ENCODE measurements around the gene JPH4.
A peak's percentile ranks its signal among the peaks of the same experiment; 100 is the strongest.

Gene JPH4

DNA sequence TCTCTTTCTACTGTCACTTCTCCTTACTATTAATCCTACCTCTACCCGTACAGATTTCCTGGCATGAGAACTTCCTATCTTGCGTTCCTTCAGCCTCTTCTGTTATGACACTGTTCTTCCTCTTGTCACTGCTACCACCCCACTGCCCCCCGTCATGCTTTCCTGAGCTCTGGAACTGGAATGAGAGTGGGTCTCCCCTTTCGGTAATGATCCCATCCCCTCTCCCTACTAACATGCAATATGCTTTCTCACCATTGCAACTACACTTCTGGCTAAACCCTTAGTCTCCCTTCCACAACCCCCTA lies 6.1 kb downstream of the JPH4 start:
- TF ChIP-seq, protein P1, sequence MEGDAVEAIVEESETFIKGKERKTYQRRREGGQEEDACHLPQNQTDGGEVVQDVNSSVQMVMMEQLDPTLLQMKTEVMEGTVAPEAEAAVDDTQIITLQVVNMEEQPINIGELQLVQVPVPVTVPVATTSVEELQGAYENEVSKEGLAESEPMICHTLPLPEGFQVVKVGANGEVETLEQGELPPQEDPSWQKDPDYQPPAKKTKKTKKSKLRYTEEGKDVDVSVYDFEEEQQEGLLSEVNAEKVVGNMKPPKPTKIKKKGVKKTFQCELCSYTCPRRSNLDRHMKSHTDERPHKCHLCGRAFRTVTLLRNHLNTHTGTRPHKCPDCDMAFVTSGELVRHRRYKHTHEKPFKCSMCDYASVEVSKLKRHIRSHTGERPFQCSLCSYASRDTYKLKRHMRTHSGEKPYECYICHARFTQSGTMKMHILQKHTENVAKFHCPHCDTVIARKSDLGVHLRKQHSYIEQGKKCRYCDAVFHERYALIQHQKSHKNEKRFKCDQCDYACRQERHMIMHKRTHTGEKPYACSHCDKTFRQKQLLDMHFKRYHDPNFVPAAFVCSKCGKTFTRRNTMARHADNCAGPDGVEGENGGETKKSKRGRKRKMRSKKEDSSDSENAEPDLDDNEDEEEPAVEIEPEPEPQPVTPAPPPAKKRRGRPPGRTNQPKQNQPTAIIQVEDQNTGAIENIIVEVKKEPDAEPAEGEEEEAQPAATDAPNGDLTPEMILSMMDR (IDR thresholded peaks at IDR 0.05; ENCODE audit: insufficient read depth, low read depth, low read length, missing control alignments): no peak
- DNase-seq (ENCODE audit: low read depth): no peak

DNA sequence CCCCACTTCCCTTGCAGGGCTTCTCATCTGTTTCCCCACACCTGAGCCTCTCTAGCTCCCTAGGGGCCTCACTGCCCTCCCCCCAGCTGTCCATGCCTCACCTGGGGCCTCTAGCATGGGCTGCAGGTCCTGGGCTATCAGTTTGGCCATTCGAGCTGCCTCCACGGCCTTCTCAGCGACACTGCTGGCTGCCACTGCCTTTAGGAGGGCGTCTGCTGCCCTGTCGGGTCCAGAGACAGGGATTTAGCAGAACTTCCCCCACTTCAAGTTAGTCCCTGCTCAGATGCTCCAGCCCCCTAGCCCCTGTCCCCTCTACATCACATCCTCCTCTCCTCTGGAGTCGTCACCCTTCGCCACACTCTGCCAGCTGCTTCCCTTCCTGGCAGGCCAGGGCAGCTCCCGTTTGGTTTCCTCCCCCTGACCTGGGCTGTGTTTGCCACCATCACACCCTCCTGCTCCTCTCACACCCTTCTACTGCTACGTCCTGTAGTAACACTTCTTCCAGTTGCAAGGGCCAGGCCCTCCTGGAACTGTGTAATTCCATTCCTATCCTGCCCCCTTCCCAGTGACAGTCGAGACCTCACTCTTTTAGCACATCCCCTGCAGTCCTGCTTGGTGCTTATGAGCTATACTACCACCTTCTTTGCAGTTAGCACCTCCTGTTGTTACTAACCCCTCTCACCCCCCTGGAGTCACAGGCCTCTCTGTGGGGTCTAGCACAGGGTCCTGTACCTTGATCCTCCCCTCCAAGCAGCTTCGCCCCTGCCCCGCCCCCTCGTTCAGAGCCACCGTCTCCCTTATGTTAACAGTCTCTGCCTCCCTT lies 6.7 kb downstream of the JPH4 start:
- TF ChIP-seq, protein P1 (IDR thresholded peaks at IDR 0.05; ENCODE audit: insufficient read depth, low read depth, low read length, missing control alignments): no peak
- no peak overlapping the region for H3K4me3 ChIP-seq (ENCODE audit: low read depth, low read length)
- DNase-seq (ENCODE audit: low read depth): no peak

More for the DNA sequence above, 6.1 kb downstream of the JPH4 start:
- H3K4me3 ChIP-seq (ENCODE audit: low read depth, low read length): no peak overlapping the region

DNA sequence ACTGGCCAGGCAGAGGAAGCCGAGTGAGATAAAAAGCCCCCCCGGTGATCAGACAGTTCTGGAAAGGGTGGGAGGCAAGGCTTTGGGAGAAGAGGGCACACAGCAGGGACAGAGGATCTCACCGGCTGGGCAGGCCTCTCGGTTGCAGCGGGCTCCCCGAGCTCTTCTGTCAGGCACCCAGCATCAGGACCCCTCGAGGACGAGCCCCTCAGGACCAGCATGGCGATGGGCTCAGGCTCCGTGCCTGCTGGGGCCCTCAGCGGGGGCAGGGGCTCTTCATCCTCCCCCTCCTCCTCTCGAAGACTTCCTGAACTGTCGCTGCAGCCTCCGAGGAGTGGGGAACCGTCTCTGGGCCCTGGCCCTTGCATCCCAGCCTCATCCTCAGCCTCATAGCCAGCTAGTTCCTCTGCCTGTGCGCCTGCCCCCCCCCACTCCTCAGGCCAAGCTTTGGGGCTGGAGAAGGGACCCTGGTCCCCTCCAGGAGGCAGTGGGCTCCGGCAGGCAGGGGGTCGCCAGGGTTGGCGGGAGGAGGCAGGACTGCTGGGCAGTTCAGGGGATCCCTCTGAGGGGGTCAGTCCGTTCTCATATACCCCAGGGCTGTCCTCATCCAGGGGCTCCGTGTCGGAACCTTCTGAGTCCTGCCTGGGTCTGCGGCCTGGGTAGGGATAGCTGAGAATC lies 7.6 kb downstream of the JPH4 start:
- no peak for DNase-seq (ENCODE audit: low read depth)
- TF ChIP-seq, protein P1 (IDR thresholded peaks at IDR 0.05; ENCODE audit: insufficient read depth, low read depth, low read length, missing control alignments): no peak
- no peak overlapping the region for H3K4me3 ChIP-seq (ENCODE audit: low read depth, low read length)

DNA sequence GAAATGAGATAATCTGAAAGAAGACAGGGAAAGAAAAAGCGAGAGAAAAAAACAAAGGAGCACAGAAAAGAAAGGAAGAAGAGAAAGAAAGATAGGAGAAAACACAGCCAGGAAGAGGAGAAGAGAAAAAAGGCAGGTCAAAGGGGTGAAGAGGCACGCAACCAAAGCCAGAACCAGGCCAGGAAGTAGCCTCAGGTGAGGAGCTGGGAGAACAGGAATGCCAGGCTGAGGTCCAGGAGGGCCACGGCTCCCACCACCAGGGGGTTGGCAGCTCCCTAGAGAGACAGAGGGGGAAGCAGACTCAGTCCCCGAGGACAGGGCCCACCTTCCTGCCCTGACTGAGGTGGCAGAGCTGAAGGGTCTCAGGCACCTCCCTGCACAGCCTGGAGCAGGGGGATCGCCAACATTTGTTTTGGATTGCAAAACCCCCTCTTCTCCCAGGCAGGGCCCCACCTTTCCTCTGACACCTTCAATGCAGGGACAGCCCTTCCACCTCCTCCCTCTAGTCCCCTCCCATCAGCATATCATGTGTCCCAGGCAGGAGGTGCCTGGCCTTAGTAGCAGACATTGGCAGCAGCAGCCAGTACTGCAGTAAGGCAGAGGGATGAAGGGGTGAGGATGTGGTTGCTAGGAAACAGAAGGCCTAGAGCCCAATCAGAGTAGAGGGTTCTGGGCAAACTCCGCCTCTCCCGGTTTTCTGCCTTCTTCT lies 9.0 kb downstream of the JPH4 start:
- peak; percentile 41 for DNase-seq (ENCODE audit: low read depth)
- TF ChIP-seq, protein P1 (IDR thresholded peaks at IDR 0.05; ENCODE audit: insufficient read depth, low read depth, low read length, missing control alignments): no peak
- no peak overlapping the region for H3K4me3 ChIP-seq (ENCODE audit: low read depth, low read length)

DNA sequence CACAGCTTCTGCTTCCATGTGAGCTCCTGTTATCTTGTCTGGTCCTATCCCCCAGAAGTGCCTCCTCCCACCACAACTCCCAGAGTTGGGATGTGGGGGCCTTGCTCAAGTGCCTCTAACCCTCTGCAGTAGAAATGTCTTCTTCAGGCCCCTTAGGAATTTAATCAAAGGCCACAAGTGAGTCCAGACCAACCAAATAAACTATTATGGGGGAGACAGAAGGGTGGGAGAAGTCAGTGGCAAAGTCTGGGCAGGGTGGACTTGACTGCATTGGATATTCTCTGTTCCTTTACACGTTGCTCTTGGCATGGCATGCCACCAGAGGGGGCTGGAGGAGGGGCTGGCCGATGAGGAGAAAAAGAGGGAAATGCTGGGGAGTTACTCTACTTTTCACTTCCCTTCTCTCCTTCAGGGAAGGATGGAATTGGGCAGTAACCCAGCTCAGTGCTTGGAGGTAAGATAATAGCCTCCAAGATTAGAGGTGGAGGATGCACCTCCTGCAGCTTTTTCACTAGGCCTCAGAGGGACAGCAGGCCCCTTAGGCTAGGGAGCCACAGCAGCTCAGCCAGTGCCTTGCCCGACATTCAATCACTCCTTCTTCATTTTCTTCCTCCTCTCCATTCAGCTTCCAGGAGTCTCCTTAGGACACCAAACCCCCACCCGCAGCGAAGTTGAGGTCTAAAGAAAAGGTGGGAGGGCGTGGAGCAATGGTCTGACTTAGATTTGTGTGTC lies 9.8 kb downstream of the JPH4 start:
- DNase-seq (ENCODE audit: low read depth): no peak
- peak overlapping the region; percentile 68; the same call in 1 of the 2 replicates for H3K4me3 ChIP-seq (ENCODE audit: low read depth, low read length)

DNA sequence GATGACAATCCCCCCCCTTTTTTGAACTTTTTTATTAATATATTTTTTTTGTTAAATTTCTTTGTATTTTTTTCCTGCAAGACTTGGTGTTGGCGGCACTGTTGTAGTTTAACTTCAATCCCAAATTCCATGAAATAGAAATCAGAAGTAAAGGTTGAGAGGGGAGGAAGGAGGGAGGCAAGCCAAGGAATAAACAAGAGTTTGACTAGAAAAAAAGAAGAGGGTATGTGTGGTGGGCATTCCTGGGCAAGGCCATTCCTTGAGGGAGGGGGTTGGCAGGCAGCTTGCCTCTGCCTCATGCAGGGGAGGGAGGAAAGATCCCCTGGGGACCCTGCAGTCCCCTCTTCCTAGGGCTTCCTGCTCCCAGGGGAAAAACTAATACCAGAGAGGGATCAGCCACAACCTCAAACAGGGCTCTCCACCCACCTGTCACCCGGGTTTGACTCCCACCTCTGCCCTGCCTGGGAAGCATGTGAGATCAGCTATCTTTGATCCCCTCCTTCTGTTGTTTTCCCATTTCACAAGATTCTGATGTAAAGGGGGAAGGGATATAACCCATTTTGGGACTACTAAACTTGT lies 10.5 kb downstream of the JPH4 start:
- TF ChIP-seq, protein P1 (IDR thresholded peaks at IDR 0.05; ENCODE audit: insufficient read depth, low read depth, low read length, missing control alignments): no peak
- peak overlapping the region; percentile 68 for H3K4me3 ChIP-seq (ENCODE audit: low read depth, low read length)
- no peak for DNase-seq (ENCODE audit: low read depth)

More for the DNA sequence above, 9.8 kb downstream of the JPH4 start:
- TF ChIP-seq, protein P1 (IDR thresholded peaks at IDR 0.05; ENCODE audit: insufficient read depth, low read depth, low read length, missing control alignments): peak; percentile 43
